Cardiac ventricle fibroblast (primary cell): ENCODE results near the gene MARK1. TPM values are rescaled to one million over a fixed set of nuclear protein-coding genes. Genes with fewer than 3 reads are reported as not detected.

Source experiments
- total RNA-seq: library from RNA; depleted of rRNA; stranded (reverse); fragments of >200 nt; gene quantifications from 2 replicates; pipeline ENCODE4 v1.2.3, GENCODE V29; 2015

The MARK1 gene
- total RNA-seq, result 0.78 and 0.94 TPM in 2 replicates

GRCh38 chr1:220527908-220528678, at the start of gene MARK1:
Gene MARK1 (plus strand): TSS chr1:220528136. CDS start chr1:220528823, 687 bp downstream.

DNA sequence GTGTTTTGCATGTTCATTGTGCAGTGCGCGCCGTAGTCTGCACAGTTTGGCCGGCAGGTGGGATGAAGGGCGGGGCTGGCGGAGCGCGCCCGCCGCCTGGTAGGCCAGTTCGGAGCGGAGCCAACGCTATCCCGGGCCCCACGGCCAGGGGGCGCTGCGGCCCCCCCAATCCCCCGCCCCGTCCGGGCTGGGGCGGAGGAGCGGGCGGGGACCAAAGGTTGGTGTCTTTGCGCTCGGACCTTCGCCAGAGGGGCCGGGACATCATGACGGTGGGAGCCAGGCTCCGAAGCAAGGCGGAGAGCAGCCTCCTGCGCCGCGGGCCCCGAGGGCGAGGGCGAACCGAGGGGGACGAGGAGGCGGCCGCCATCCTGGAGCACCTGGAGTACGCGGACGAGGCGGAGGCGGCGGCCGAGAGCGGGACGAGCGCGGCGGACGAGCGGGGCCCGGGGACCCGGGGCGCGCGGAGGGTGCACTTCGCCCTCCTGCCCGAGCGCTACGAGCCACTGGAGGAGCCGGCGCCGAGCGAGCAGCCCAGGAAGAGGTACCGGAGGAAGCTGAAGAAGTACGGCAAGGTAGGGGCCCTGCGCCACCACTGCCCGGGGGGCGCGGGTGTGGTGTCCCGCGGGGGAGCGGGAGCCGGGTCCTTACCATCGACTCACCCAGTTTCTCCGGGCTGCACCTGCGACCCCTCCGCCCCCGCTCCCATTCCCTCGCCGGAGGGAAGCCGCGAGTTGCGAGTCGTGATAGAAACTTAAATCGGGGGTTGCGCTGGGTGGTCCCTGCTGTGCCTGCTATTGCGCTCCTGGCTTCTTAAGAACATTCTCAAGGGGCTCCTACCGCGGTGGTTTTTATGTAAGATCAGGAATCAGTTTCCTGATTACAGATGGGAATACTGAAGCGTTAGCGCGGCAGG, 162.5 kb downstream of the MARK1 start, which contains the start of gene C1orf115:
TSS of gene C1orf115 (plus strand) at position 224 of the 913 bp plus-strand sequence. CDS start at position 264, 40 bp downstream.

Other genes with a start within 250 kb of the MARK1 start
- 0.75 and 1.1 TPM in 2 replicates for gene C1orf115, start 162.2 kb downstream of the MARK1 start, total RNA-seq
- 11.8 and 12.2 TPM in 2 replicates for gene MTARC2, start 220.2 kb downstream of the MARK1 start, total RNA-seq